ENCODE data around the gene TLR10. TPM values are rescaled to one million over a fixed set of nuclear protein-coding genes. Genes with fewer than 3 reads are reported as not detected.

The TLR10 gene
- total and polyA plus RNA-seq, 9 donors, result 0.08 to 1.4 (median 0.23) TPM; not detected in 3

DNA sequence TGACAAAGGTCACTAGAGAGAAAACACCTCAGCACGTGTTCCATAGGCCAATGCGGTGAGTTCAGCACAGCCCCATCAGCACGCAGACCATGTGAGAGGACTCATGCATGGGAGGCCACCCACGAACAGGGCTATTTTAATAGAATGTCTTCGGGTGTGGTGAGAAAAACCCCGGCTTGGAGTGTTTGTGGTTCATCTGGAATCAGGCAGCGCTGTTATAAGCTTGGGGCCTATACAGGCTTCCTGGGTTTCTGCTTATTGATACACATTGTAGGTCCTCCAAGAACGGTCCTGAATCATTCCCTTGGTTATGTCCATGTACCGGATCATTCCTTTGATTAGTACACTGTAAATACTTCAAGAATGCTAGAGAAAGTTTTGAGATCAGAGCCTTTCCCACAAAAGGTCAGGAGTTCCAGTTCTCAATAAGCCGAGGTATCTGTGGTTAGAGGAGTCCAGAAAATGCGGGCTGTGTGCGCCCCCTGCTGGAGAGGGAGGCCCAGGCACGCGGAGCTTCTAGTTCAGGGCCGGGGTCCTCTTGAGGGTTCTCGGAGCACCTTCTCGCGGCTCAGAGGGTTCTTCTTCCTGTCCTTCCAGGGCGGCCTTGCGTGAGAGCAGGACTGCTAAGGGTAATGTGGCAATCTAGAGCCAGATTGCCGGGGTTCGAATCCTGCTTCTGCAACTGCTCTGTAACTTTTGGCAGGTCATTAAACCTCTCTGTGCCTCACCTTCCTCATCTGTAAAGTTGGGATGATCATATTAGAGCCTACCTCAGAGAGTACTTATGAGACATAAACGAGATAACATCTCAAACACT lies 51.8 kb downstream of the TLR10 start:
- intact Hi-C loops (cut with DNase I), result loop anchor here in 3 of 4 donors (2.0 to 10.0 kb wide), 5 partner anchors 552 to 666 kb away; no protein-coding TSS in a partner anchor
- no peak overlapping the region for H3K4me3 ChIP-seq
- no peaks in the 10 kb centered on the region for H3K27me3 ChIP-seq
- H3K36me3 ChIP-seq, result no peaks in the 10 kb centered on the region
- TF ChIP-seq POLR2A (IDR thresholded peaks at IDR 0.05) (no peak), EP300 (IDR thresholded peaks at IDR 0.05) (no peak)
- TF ChIP-seq, protein P1, sequence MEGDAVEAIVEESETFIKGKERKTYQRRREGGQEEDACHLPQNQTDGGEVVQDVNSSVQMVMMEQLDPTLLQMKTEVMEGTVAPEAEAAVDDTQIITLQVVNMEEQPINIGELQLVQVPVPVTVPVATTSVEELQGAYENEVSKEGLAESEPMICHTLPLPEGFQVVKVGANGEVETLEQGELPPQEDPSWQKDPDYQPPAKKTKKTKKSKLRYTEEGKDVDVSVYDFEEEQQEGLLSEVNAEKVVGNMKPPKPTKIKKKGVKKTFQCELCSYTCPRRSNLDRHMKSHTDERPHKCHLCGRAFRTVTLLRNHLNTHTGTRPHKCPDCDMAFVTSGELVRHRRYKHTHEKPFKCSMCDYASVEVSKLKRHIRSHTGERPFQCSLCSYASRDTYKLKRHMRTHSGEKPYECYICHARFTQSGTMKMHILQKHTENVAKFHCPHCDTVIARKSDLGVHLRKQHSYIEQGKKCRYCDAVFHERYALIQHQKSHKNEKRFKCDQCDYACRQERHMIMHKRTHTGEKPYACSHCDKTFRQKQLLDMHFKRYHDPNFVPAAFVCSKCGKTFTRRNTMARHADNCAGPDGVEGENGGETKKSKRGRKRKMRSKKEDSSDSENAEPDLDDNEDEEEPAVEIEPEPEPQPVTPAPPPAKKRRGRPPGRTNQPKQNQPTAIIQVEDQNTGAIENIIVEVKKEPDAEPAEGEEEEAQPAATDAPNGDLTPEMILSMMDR (IDR thresholded peaks at IDR 0.05), result peak; percentile 83 to 89 (median 84)
- WGBS, 3 donors, result 29 to 35% (median 32%) methylated on average over 23 of the region's 23 CpGs
- H3K4me1 ChIP-seq (ENCODE audit: insufficient read depth), result peaks cover 1% of the 10 kb centered on the region
- H3K27ac ChIP-seq, result no peak overlapping the region
- DNase-seq, result peak; percentile 62 to 89 (median 83)
- no peaks in the 10 kb centered on the region for H3K9me3 ChIP-seq

DNA sequence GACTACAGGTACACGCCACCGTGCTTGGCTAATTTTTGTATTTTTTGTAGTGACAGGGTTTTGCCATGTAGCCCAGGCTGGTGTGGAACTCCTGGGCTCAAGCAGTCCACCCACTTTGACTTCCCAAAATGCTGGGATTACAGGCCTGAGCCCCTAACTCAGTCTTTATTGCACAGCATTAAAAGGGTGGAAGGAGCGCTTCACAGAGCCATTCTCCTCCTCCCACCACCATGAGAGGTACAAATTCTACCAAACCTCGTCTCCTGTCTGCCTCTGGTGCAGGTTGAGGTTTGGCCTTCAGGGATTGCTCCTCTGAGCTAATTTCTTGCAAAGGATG lies 52.3 kb downstream of the TLR10 start:
- 78 to 98% (median 97%) methylated on average over 4 of the region's 4 CpGs for WGBS, 3 donors
- H3K36me3 ChIP-seq, result no peaks in the 10 kb centered on the region
- no peak overlapping the region for H3K4me3 ChIP-seq
- TF ChIP-seq POLR2A (IDR thresholded peaks at IDR 0.05) (no peak), EP300 (IDR thresholded peaks at IDR 0.05) (no peak)
- TF ChIP-seq, protein P1 (IDR thresholded peaks at IDR 0.05), result no peak
- intact Hi-C loops (cut with DNase I), result loop anchor here in 3 of 4 donors (2.0 to 10.0 kb wide), 5 partner anchors 552 to 666 kb away; no protein-coding TSS in a partner anchor
- H3K27ac ChIP-seq, result no peak overlapping the region
- peaks cover 1% of the 10 kb centered on the region for H3K4me1 ChIP-seq (ENCODE audit: insufficient read depth)
- DNase-seq, result no peak
- no peaks in the 10 kb centered on the region for H3K27me3 ChIP-seq
- no peaks in the 10 kb centered on the region for H3K9me3 ChIP-seq

- TF ChIP-seq, protein P1 (IDR thresholded peaks at IDR 0.05), result no peak
- no peak for TF ChIP-seq EP300 (IDR thresholded peaks at IDR 0.05)
- no peak for TF ChIP-seq POLR2A (IDR thresholded peaks at IDR 0.05)
- Histone ChIP-seq H3K27me3 (no peaks in the 10 kb centered on the region), H3K9me3 (no peaks in the 10 kb centered on the region), H3K4me3 (no peak overlapping the region), H3K36me3 (no peaks in the 10 kb centered on the region), H3K4me1 (ENCODE audit: insufficient read depth) (peaks cover 1% of the 10 kb centered on the region), H3K27ac (no peak overlapping the region)
- intact Hi-C loops (cut with DNase I), result loop anchor here in 1 of 4 donors (5.0 kb wide), 1 partner anchor 551 kb away; no protein-coding TSS in a partner anchor
- no peak for DNase-seq
- 86 to 95% (median 91%) methylated on average over 4 of the region's 4 CpGs for WGBS, 3 donors
Observed at GRCh38 chr4:38728631-38729141, 54.1 kb downstream of the TLR10 start.

GRCh38 chr4:38724475-38724808 lies 58.3 kb downstream of the TLR10 start:
- no peaks in the 10 kb centered on the region for H3K4me1 ChIP-seq (ENCODE audit: insufficient read depth)
- no peak for DNase-seq
- no peaks in the 10 kb centered on the region for H3K9me3 ChIP-seq
- 92 to 98% (median 94%) methylated on average over 3 of the region's 3 CpGs for WGBS, 3 donors
- no peak overlapping the region for H3K4me3 ChIP-seq
- H3K36me3 ChIP-seq, result no peaks in the 10 kb centered on the region
- H3K27me3 ChIP-seq, result no peaks in the 10 kb centered on the region
- intact Hi-C loops (cut with DNase I), result no loop called here
- no peak overlapping the region for H3K27ac ChIP-seq
- TF ChIP-seq, protein P1 (IDR thresholded peaks at IDR 0.05), result no peak
- TF ChIP-seq POLR2A (IDR thresholded peaks at IDR 0.05), result no peak
- TF ChIP-seq EP300 (IDR thresholded peaks at IDR 0.05), result no peak

Measured in ovary (tissue), 9 donors.